Measurements from ENCODE around the gene KRTAP10-4. TPM values are rescaled to one million over a fixed set of nuclear protein-coding genes. Genes with fewer than 3 reads are reported as not detected.

Gene KRTAP10-4
- total and polyA plus RNA-seq, 2 experiments from 2014 or later, result not detected

- TF ChIP-seq ZNF462 (CRISPR knock-in tag; IDR thresholded peaks at IDR 0.05) (no peak), REST (IDR thresholded peaks at IDR 0.05; ENCODE audit: unreplicated experiment) (no peak)
Measured at GRCh38 chr21:44618909-44619308, 45.4 kb downstream of the KRTAP10-4 start (continued).

- H3K4me2 ChIP-seq, result no peak overlapping the region
- Mint-ChIP-seq H3K4me3 (no peak overlapping the region), H3K9me3 (peaks cover 52% of the 10 kb centered on the region), H3K36me3 (ENCODE audit: low read depth) (peaks cover 33% of the 10 kb centered on the region), H3K4me1 (peaks cover 23% of the 10 kb centered on the region; the same call in 2 of the 3 replicates), H3K27ac (no peak overlapping the region), H3K27me3 (ENCODE audit: insufficient read depth, low read depth, poor library complexity) (peaks cover 3% of the 10 kb centered on the region)
- H3K36me3 ChIP-seq (ENCODE audit: insufficient read depth), result no peaks in the 10 kb centered on the region; the same call in 1 of the 2 replicates
- H2AFZ ChIP-seq, result no peak overlapping the region
- no peaks in the 10 kb centered on the region for H3F3A ChIP-seq (replicated peaks; ENCODE audit: low read depth)
- no peak for DNase-seq (ENCODE audit: low spot score)
- no peaks in the 10 kb centered on the region for H3K4me1 ChIP-seq (ENCODE audit: insufficient read depth)
- ATAC-seq, result no peak
- TF ChIP-seq NANOG (IDR thresholded peaks at IDR 0.05; ENCODE audit: borderline replicate concordance), result no peak
- no peak for TF ChIP-seq JUNB (IDR thresholded peaks at IDR 0.05; ENCODE audit: unreplicated experiment)
- TF ChIP-seq ETS1 (IDR thresholded peaks at IDR 0.05), result no peak
- TF ChIP-seq CTCF (conservative IDR thresholded peaks at IDR 0.05; ENCODE audit: low read depth in 2 of 2), result no peak
- H3K27me3 ChIP-seq (ENCODE audit: insufficient read depth), result no peaks in the 10 kb centered on the region
- no peaks in the 10 kb centered on the region for H3K79me2 ChIP-seq (replicated peaks; ENCODE audit: insufficient read depth)
- no peak overlapping the region for H3K4me3 ChIP-seq
- no peaks in the 10 kb centered on the region for H4K20me1 ChIP-seq (replicated peaks; ENCODE audit: insufficient read depth)
- no peak overlapping the region for H3K27ac ChIP-seq (ENCODE audit: low read depth)
- H3K9me2 ChIP-seq (ENCODE audit: insufficient read depth), result no peaks in the 10 kb centered on the region
Measured at GRCh38 chr21:44619886-44620285, 46.4 kb downstream of the KRTAP10-4 start.

All from GM23338 (cell line).